Stimulated activated CD8-positive, alpha-beta memory T cell treated with anti-CD3 and anti-CD28 coated beads, Interleukin-7, amount 100 ng/mL, for 4 hours (primary cell): Measurements from ENCODE around the gene ANKRD44.
"Not testable (repeated sequence)": the region's sequence is repeated elsewhere in the genome, so short reads cannot be mapped to it uniquely, and the experiment has no call there.

Experiments used
- DNase-seq, 2 donors: peaks; one replicate each; pipeline ENCODE4 v3.0.0-alpha.2; 2020; ENCODE audit warnings: low read depth in 2 of 2

Gene ANKRD44

GRCh38 chr2:197287596-197287932 is 23.0 kb downstream of the ANKRD44 start:
- DNase-seq: not testable (repeated sequence)

- DNase-seq: peak in 1 of 2 donors; percentile 35
Measured at GRCh38 chr2:197286805-197287595, 23.6 kb downstream of the ANKRD44 start.

GRCh38 chr2:197285361-197285760 is 25.2 kb downstream of the ANKRD44 start:
- DNase-seq: no peak

GRCh38 chr2:197284956-197285355 is 25.6 kb downstream of the ANKRD44 start:
- DNase-seq: no peak

GRCh38 chr2:197281421-197281820 is 29.2 kb downstream of the ANKRD44 start:
- DNase-seq: no peak

- no peak for DNase-seq
Measured at GRCh38 chr2:197280015-197280702, 30.4 kb downstream of the ANKRD44 start.

GRCh38 chr2:197278799-197279763 is 31.5 kb downstream of the ANKRD44 start:
- no peak for DNase-seq

- DNase-seq: no peak
Measured at GRCh38 chr2:197277794-197278193, 32.8 kb downstream of the ANKRD44 start.

- DNase-seq: no peak
Measured at GRCh38 chr2:197276156-197276555, 34.4 kb downstream of the ANKRD44 start.

- no peak for DNase-seq
Measured at GRCh38 chr2:197274937-197275336, 35.6 kb downstream of the ANKRD44 start.

GRCh38 chr2:197274349-197274748 is 36.2 kb downstream of the ANKRD44 start:
- DNase-seq: no peak

- DNase-seq: no peak
Measured at GRCh38 chr2:197273485-197273884, 37.1 kb downstream of the ANKRD44 start.

GRCh38 chr2:197270601-197271000 is 40.0 kb downstream of the ANKRD44 start:
- no peak for DNase-seq

- no peak for DNase-seq
Measured at GRCh38 chr2:197269815-197270214, 40.8 kb downstream of the ANKRD44 start.

- DNase-seq: no peak
Measured at GRCh38 chr2:197268786-197269584, 41.6 kb downstream of the ANKRD44 start.

- DNase-seq: no peak
Measured at GRCh38 chr2:197266477-197266876, 44.1 kb downstream of the ANKRD44 start.

GRCh38 chr2:197265924-197266323 is 44.7 kb downstream of the ANKRD44 start:
- no peak for DNase-seq

GRCh38 chr2:197265036-197265435 is 45.5 kb downstream of the ANKRD44 start:
- DNase-seq: no peak

- no peak for DNase-seq
Measured at GRCh38 chr2:197264332-197264731, 46.2 kb downstream of the ANKRD44 start.

GRCh38 chr2:197263077-197263476 is 47.5 kb downstream of the ANKRD44 start:
- no peak for DNase-seq

- DNase-seq: no peak
Measured at GRCh38 chr2:197261808-197262226, 48.8 kb downstream of the ANKRD44 start.
